HG02571 (cell line): ENCODE data around the gene C13orf46.
"Not testable (repeated sequence)": the region's sequence is repeated elsewhere in the genome, so short reads cannot be mapped to it uniquely, and the experiment has no call there.

Source experiments
- ATAC-seq: cut with Tn5 transposase; IDR thresholded peaks from one replicate; pipeline ENCODE4 v1.9.1; 2021; ENCODE audit warnings: mild to moderate bottlenecking, moderate library complexity; ENCODE audit not compliant: unreplicated experiment

Gene C13orf46

DNA sequence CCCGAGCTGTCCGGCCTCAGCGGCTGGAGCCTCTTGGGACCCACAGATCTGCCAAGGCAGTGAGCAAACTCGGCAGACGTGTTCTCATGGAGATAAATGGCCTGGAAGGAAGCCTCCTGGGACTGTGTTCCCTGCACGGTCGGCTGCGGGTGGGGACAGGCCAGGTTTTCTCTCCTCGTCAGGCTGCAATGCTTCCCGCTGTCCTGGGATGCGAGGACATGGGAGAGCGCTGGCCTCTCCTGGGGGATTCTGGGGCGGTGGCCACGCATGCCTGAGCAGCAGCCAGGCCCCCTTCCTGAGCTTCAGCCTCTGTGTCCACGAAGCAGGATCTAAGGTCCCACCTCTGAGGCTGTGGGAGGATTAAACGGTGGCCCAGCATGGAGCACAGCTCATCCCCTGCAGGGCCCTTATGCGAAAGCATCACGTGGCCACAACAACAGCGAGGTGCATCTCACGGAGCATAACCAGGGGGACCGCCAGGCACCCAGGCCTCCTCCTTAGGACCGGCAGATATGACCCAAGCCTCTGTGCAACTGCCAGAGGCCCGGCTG is 21.2 kb upstream of the C13orf46 start:
- no peak for ATAC-seq

DNA sequence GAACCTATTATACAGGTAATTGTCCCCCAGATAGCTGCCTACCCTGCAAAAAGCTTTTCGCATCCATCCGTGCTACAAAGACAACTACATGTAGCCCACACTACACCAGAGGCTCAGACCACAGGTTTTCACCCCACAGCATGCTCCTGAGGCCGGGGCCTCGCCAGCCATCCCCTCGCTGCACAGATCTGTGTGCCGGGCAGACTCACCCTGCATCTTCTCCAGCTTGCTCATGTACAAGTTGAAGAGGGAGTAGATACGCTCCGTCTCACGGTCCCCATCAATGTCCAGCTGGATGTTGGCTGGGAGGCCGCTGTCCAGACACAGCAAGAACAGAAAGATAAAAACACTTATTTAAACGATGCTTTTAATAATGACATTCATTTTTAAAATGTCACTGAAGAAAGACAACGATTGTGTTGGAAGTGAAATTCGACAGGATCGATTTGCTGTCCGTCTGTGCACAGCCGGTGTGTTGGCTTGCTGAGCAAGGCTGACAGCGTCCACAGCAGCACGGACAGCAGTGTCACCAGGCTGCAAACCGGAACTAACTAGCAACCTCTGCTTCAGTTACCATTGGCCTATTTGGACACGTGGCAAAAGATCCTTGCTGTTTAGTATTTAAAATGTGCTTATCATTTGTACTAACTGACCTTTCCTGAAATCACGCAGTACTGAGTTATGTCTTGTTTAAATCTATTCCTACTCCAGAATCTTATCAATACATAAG is 18.6 kb upstream of the C13orf46 start:
- no peak for ATAC-seq

DNA sequence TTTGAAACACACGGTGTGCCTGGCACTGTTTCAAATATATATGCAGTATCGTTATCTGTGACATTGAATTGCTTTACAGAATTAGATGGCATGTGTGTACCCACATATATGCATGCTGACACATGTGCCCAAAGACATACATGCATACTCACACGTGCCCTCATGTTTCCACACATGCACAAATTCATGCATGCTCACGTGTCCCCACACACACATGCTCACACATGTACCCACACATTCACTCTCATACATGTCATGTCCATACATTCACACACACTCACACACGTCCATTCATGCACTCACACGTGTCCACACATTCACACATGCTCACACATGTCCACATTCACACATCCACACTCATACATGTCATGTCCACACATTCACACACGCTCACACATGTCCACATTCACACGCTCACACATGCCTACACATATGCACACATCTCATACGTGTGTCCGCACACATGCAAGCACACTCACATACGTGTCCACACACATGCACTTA is 17.9 kb upstream of the C13orf46 start:
- ATAC-seq, result no peak

DNA sequence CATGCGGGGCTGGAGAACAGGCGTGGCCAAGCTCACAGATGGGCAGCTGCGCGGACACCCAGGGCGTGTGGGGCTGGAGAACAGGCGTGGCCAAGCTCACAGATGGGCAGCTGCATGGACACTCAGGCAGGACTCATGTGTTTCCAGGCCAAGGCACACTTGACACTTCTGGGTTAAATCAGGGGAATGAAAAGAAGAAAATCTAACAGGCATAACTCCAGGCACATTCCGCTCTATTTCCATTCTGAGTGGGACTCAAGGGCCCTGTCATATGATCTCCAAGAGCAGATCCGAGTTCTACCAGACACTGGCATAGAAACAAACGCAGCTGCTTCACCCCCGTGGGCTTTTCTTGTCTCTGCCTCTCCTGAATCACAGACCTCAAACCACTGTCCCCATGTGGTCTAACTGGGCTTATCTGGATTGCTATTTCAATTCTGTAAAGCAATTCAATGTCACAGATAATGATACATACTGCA is 17.4 kb upstream of the C13orf46 start:
- no peak for ATAC-seq

DNA sequence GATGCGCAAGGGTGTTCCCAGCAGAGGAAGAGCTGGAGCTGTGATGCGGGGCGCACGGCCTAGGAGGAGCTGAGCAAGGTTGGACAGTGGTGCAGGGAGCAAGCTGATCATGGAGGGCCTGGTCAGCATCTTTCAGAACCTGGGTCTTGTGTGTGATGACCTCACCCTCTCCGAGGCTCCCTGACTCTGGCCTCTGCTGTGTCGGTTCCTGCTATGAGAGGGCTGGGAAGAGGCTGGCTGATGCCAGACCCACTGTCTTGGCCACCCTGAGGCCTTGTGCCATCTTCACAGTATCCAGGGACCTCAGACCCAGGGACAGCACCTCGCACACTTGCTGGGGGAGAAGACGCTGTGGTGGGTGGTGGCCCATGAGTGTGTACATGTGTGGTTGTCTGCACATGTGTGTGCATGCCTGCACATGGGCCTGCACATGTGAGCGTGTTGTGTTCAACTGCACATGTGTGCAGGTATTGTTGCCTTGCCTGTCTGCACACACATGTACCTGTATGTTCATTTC is 16.5 kb upstream of the C13orf46 start:
- ATAC-seq, result no peak

DNA sequence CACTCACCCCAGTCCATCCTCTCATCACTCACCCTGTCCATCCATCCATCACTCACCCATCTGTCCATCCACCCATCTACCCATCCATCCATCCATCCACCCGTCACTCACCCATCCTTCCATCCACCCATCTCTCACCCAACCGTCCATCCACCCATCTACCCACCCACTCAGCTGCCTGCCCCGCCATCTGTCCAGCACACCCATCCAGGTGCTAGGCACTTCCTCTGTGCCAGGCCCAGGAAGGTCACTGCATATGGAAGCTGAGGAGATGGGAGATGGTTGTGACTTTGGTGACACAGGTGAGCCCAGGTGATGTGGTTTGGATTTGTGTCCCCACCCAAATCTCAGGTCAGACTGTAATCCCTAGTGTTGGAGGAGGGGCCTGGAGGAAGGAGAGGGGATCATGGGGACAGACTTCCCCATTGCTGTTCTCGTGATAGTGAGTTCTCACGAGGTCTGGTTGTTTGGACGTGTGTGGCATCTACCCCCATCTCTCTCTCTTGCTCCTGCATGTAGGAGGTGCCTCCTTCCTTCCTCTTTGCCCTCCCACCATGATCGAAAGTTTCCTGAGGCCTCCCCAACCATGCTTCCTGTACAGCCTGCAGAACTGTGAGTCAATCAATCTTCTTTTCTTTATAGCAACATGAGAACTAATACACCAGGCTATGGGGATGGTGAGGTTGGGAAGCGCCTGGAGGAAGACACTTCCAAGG is 15.9 kb upstream of the C13orf46 start:
- no peak for ATAC-seq

DNA sequence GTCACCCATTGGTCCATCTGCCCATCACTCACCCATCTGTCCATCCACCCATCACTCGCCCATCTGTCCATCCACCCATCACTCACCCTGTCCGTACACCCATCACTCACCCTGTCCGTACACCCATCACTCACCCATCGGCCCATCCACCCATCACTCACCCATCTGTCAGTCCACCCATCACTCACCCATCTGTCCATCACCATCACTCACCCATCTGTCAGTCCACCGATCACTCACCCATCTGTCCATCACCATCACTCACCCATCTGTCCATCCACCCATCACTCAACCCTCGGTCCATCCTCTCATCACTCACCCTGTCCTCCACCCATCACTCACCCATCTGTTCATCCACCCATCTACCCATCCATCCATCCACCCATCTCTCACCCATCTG is 15.0 kb upstream of the C13orf46 start:
- not testable (repeated sequence) for ATAC-seq

DNA sequence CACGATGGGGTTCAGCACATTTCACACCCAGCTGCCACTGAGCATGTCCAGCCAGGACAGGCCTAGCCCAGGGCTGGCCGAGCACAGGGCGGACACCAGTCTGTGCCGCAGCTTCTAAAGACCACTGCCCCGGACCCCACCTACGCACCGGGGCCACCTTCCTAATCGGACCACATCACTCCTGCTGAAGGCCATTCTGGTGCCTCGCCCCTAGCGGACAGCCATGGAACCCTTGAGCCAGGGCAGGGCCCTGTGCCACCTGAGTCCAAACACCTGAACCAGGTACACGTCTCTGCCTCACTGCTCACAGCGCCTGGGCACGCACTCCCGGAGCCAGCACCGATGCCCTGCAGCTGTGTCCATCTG is 8.4 kb upstream of the C13orf46 start:
- no peak for ATAC-seq

DNA sequence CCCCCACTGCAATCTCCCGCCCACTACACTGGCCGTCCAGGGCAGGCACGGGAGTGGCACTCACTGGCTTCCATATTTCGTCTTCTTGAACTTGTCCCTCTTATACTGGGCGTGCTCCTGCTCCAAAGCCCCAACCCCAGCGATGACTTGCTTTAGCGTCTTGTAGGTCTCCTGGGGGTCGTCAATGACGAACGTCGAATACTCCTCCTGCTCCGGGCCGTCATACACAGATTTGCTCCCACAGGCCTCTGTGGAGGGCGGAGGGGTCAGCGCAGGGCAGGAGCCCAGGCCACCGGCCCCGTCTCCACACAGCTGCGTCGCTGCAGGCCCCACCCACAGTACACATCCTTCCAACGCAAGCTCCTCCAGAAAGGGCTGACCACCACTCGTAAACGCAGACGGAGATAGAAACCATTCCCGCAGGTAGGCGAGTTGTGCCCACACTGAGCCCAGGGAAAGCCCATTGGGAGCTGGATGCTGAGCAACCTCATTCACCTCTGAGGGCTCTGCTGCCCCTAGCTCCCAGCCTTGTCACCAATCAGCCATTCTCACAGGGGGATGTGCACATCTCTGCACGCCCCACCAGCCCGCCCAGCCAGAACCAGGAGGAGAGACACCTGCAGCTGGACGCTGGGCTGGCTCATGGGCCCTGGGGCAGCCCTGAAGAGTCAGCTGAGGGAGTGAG is 7.9 kb upstream of the C13orf46 start:
- ATAC-seq, result no peak

DNA sequence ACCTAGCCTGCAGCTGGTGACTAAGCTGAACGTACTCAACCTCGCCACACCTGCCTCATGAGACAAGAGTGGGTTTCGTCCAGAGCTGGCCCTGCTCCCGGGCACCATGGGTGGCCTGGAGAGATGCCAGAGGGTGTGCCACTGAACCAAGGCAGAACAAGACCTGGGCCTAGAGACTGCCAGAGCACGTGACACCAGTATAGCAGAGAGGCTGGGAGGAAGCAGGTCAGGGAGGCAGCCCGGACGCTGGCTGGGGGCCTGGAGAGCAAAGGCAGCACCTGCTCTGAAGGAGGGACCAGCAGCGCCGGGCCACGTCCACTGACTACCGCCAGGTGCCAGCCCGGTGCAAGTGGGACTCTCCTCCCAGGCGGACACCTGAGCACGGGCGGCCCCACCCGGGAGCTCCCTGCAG is 7.3 kb upstream of the C13orf46 start:
- no peak for ATAC-seq

DNA sequence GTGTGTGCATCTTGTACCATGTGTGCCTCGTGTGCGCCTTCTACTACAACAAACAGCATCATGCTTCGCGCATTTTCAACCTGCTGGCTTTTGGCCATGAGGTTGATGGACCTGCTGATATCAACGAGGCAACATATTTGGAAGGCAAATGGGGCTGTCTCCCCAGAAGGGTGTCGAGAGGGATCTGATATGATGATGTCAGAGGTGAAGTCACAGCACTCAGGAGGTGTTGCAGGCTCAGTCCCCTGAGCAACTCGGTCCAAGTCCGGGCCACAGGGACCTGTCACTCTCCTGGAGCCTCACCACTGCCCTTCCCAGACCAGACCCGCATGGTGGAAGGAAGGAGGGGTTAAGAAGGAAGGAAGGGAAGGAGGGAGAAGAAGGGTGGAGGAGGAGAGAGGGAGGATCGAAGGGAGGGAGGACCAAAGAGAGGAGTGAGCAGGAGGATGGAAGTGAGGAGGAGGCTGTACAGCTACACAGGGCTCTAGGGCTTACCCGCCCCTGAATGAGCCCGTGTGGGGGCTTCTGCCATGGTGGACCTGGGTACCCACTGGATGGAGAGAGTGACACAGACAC is 6.7 kb upstream of the C13orf46 start:
- ATAC-seq, result no peak

DNA sequence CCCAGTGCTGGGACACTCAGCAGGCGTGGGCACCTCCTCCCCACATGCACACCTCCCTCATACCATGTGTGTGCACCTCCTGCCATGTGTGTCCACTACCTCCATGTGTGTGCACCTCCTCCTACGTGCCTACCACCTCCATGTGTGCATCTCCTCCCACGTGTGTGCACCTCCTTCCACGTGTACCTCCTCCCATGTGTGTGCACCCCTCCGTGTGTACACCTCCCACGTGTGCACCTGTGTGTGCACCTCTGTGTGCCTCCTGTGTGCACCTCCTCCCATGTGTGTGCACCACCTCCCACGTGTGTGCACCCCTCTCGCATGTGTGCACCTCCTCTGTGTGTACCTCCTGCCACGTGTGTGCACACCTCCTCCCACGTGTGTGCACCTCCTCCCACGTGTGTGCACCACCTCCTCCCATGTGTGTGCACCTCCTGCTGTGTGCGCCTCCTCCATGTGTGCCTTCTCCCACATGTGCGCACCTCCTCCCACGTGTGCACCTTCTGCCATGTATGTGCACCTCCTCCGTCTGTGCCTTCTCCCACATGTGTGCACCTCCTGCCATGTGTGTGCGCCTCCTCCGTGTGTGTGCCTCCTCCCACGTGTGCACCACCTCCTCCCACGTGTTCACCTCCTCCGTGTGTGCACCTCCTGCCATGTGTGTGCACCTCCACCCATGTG is 6.1 kb upstream of the C13orf46 start:
- ATAC-seq, result no peak

DNA sequence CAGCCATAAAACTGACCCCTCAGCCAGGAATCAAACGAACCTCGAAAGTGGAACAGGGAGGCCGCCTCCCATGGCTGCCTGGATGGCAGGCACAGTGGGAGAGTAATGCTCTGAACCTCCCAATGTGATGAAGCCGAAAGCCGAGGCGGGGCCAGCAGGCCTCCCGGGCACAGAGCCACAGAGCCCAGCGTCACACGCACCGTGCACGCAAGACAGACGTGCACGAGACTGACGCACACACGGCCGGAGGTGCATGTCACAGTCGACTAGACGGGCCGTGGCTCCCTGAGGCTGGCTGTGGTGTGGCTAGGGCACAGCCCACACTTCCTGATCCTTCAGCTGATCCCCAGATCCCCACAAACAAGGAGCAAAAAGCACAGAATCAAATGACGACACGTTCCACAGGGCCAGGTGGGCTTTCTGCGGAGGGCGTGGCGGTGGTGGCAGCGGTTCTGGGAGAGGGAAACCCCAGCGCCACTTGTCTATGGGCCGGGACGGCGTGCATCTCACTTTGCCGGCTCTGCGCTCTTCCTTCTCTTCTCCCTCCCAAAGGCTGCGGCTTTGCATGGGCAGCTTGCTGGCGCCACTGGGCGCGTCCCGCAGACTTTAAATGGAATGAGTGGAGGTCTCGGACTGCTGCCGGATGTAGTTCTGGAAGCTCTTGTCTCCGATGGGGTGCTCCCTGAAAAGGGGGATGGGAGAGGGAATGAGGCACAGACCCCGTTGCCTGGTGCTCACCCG is 5.0 kb upstream of the C13orf46 start:
- ATAC-seq, result no peak

DNA sequence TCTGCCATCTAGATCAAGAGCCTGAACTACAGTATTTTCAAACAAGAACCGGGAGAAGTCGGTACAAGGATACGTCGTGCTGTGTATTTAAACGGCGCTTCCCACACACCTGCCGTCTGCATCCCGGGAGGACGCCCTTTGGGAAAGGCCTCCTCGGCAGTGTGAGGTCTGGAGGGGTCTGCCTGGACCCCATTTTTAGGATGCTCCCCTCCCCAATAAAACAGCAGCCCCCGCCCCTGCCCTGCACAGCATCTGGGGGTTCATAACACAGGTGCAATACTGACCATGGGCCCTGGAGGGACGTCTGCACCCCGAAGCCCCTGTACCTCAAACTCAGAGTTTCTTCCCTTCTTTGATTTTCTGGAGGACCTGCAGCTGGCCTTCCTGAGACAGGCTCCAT is 4.1 kb upstream of the C13orf46 start:
- ATAC-seq, result no peak

DNA sequence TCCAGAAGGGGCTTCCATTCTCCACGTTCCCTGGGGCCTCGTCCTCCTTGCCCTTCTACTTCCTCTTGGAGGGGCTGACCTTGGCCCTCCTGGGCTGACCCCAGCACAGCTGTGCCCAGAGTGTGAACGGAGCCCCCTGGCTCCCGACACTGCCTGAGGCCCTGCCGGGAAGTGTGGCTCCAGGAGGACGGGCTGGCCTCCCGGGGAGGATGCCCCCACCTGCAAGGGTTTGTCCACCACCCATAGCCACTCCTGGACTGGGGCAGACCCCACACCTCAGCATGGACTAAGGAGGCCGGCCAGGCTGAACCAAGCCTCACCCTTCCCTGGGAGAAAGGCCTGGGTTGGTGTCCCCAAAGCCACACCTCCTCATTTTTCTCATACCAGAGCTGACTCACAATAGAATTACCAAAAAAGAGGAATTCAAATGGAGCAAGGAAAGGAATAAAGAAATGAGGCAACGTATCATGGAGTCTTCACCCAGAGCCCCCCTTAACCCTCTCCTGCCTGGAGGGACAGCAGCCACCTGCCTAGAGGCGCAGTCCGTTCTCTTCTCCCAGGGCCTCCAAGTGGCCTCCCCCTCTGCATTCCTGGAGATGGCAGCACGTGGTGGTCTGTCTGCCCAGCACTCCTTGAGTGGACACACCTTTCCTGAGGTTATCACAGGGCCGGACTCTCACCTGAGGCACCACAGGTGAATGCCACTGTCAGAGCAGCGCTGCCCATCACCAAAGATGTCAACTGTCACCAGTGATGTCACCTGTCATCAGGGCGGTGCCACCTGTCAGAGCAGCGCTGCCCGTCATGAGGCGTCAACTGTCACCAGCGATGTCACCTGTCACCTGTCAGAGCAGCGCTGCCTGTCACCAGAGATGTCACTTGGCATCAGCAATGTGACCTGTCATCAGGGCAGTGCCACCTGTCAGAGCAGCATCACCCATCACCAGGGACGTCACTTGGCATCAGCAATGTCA is 3.1 kb upstream of the C13orf46 start:
- no peak for ATAC-seq

DNA sequence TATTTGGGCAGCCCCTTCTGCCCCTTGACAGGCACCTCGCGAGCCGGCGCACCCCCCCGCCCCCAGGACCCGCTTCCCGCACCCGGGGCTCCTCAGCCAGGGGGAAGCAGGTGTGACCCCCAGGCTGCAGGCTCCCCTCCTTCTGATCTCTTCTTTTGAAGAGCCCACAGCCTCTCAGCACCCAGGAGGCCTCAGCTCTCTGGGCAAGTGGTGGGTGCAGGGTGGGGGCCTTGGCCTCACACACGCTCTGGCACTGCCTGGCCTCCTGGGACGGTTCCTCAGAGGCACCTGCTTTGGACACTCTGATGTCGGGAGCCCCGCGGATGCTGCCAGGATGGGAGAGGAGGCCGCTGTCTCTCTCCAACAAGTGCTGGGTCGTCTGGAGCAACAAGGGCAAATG is 1.5 kb upstream of the C13orf46 start:
- no peak for ATAC-seq

DNA sequence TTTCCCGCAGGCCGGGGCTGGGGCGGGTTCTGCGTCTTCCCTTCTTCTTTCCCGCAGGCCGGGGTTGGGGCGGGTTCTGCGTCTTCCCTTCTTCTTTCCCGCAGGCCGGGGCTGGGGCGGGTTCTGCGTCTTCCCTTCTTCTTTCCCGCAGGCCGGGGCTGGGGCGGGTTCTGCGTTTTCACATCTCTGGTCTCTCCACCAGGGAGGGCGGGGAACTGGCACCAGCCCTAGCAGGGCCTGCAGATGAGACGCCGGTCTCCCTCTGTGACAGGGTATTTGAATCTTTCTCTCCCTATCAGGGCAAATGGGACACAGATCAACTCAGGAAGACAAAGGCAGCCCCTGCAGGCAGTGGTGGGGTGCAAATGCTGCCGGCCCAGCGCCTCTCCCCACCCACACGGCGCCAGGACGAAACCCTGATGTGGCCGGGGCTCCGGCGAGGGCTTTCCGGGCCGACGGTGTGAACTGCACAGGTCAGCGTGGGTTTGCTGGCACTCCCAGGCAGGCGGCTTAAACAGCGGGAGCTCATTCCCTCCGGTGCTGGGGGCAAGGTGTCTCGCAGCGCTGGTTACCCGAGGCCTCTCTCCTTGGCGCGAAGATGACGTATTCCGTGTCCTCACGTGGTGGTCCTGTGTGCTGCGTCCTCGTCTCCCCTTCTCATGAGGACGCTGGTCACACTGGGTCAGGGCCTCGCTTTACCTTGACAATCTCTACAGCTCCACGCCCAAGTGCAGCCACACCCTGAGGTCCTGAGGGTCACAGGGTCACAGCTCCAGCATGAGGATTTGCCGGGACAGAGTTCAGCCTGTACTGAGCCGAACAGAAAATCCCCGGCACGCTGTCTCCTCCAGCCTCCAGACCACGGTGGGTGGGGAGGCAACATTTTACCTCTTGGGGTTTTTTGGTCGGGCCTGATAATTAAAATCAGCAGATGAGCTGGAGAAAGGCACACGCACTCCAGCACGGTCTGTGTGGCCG is 717 bp upstream of the C13orf46 start:
- ATAC-seq, result no peak
